H1 (cell line): ENCODE results near the gene BGN. TPM values are rescaled to one million over a fixed set of nuclear protein-coding genes. Genes with fewer than 3 reads are reported as not detected.

Experiments used
- CTCF ChIA-PET: fragments of 300-600 bp; sonication (Branson Sonifier 250); formaldehyde crosslinking; loops from one replicate; lab custom pipeline; 2021; ENCODE audit not compliant: partially characterized antibody; lab: Charles Lee
- POLR2A ChIA-PET: fragments of 300-600 bp; sonication (Branson Sonifier 250); formaldehyde crosslinking; loops from one replicate; lab custom pipeline; 2021; ENCODE audit warnings: inconsistent platforms; ENCODE audit not compliant: partially characterized antibody; lab: Charles Lee
- DNase-seq, 2 experiments: peaks; one replicate each; pipeline versions ENCODE4 v3.0.0 to v3.0.0-alpha.2; 2010 to 2022; ENCODE audit warnings: low spot score in 2 of 2, low read depth in 1 of 2, mixed read lengths in 1 of 2
- FAIRE-seq: peaks from 2 replicates; lab custom pipeline; 2011; peaks lifted over from hg19 to GRCh38; lab: Jason Lieb, UNC
- H2AFZ ChIP-seq: 2 replicates; pipeline ENCODE4 v1.8.1; 2012; ENCODE audit warnings: low read length, inconsistent platforms
- H2AK5ac ChIP-seq: 2 replicates; pipeline ENCODE4 v1.6.1; 2013; ENCODE audit warnings: low read depth, low read length
- H2BK120ac ChIP-seq: replicated peaks from 2 replicates; pipeline ENCODE3; 2013; ENCODE audit warnings: low read depth, low read length, inconsistent platforms
- H2BK12ac ChIP-seq: 2 replicates; pipeline ENCODE4 v1.6.1; 2013; ENCODE audit warnings: low read depth, low read length
- H2BK15ac ChIP-seq: 2 replicates; pipeline ENCODE4 v1.6.1; 2013; ENCODE audit warnings: low read length
- H2BK20ac ChIP-seq: 2 replicates; pipeline ENCODE4 v1.6.1; 2013; ENCODE audit warnings: low read length
- H2BK5ac ChIP-seq: 2 replicates; pipeline ENCODE4 v1.6.1; 2013; ENCODE audit warnings: low read depth, low read length
- H3K14ac ChIP-seq: 2 replicates; pipeline ENCODE4 v1.6.1; 2013; ENCODE audit warnings: inconsistent platforms; ENCODE audit not compliant: insufficient read length
- H3K18ac ChIP-seq: 2 replicates; pipeline ENCODE4 v1.6.1; 2013; ENCODE audit warnings: low read length; ENCODE audit errors: extremely low read depth
- H3K23ac ChIP-seq: 2 replicates; pipeline ENCODE4 v1.6.1; 2013; ENCODE audit warnings: inconsistent platforms; ENCODE audit not compliant: insufficient read length
- H3K23me2 ChIP-seq: 2 replicates; pipeline ENCODE4 v1.6.1; 2013; ENCODE audit warnings: low read depth, low read length
- H3K27ac ChIP-seq: 2 replicates; pipeline ENCODE4 v1.6.1; 2011; ENCODE audit warnings: low read depth, low read length, inconsistent platforms
- H3K27me3 ChIP-seq, 4 experiments: replicated peaks in 1 of 4; 1 replicate in 1 of 4; 2 replicates in 3 of 4; pipeline versions ENCODE4 v1.6.1 to v1.8.1; 2011 to 2013; ENCODE audit warnings: low read length in 3 of 4, mild to moderate bottlenecking in 3 of 4, inconsistent platforms in 2 of 4, mixed read lengths in 2 of 4, moderate library complexity in 1 of 4; ENCODE audit not compliant: control insufficient read depth in 3 of 4, insufficient read depth in 3 of 4; ENCODE audit errors: extremely low read depth in 1 of 4
- H3K36me3 ChIP-seq, 4 experiments: 2 replicates each; pipeline versions ENCODE4 v1.6.1 to v1.8.1; 2011 to 2013; ENCODE audit warnings: mild to moderate bottlenecking in 4 of 4, low read length in 3 of 4, moderate library complexity in 2 of 4, control low read depth in 1 of 4, inconsistent platforms in 1 of 4; ENCODE audit not compliant: insufficient read depth in 4 of 4, control insufficient read depth in 2 of 4
- H3K4ac ChIP-seq: replicated peaks from 2 replicates; pipeline ENCODE3; 2013; ENCODE audit warnings: low read length, low read depth, mixed read lengths, inconsistent platforms; ENCODE audit not compliant: insufficient read length
- H3K4me1 ChIP-seq, 4 experiments: replicated peaks in 1 of 4; 1 replicate in 1 of 4; 2 replicates in 3 of 4; pipeline versions ENCODE4 v1.6.1 to v1.8.1; 2011 to 2013; ENCODE audit warnings: low read length in 3 of 4, inconsistent platforms in 2 of 4, mixed read lengths in 1 of 4; ENCODE audit not compliant: insufficient read depth in 4 of 4, control insufficient read depth in 3 of 4
- H3K4me2 ChIP-seq, 2 experiments: 2 replicates each; pipeline versions ENCODE4 v1.6.1 to v1.8.1; 2011 to 2013; ENCODE audit warnings: low read depth in 2 of 2, low read length in 2 of 2, control low read depth in 1 of 2, inconsistent platforms in 1 of 2, mild to moderate bottlenecking in 1 of 2; ENCODE audit not compliant: insufficient read depth in 1 of 2
- H3K4me3 ChIP-seq, 4 experiments: fragments of 200-600, 300-600 bp in 1 of 4; sonication (generic), shearing (Covaris generic), sonication (Bioruptor Twin) in 1 of 4; 2 replicates each; pipeline versions ENCODE4 v1.5.1 to v1.8.1; 2011 to 2016; ENCODE audit warnings: low read length in 4 of 4, low read depth in 3 of 4, control low read depth in 2 of 4, inconsistent platforms in 2 of 4, mild to moderate bottlenecking in 2 of 4, mixed read lengths in 1 of 4, moderate library complexity in 1 of 4; ENCODE audit not compliant: insufficient read depth in 2 of 4; ENCODE audit errors: extremely low read depth in 1 of 4
- H3K56ac ChIP-seq: replicated peaks from 2 replicates; pipeline ENCODE3; 2013; ENCODE audit warnings: low read depth, mild to moderate bottlenecking, mixed read lengths, low read length, inconsistent platforms; ENCODE audit not compliant: insufficient read length
- H3K79me1 ChIP-seq: 2 replicates; pipeline ENCODE4 v1.6.1; 2013; ENCODE audit warnings: low read depth, low read length, control low read depth
- H3K79me2 ChIP-seq, 2 experiments: 2 replicates each; pipeline versions ENCODE4 v1.6.1 to v1.8.1; 2012 to 2013; ENCODE audit warnings: low read length in 2 of 2, mild to moderate bottlenecking in 2 of 2, inconsistent platforms in 1 of 2; ENCODE audit not compliant: insufficient read depth in 2 of 2, control insufficient read depth in 1 of 2
- H3K9ac ChIP-seq, 4 experiments: replicated peaks in 1 of 4; 1 replicate in 1 of 4; 2 replicates in 3 of 4; pipeline versions ENCODE4 v1.6.1 to v1.8.1; 2011 to 2013; ENCODE audit warnings: low read depth in 3 of 4, low read length in 3 of 4, control low read depth in 2 of 4, mild to moderate bottlenecking in 2 of 4, moderate library complexity in 2 of 4, inconsistent platforms in 1 of 4; ENCODE audit errors: extremely low read depth in 1 of 4
- H3K9me3 ChIP-seq, 2 experiments: 2 replicates each; pipeline versions ENCODE4 v1.6.1 to v1.8.1; 2012 to 2013; ENCODE audit warnings: mild to moderate bottlenecking in 2 of 2, moderate library complexity in 2 of 2, control low read depth in 1 of 2, inconsistent platforms in 1 of 2, low read depth in 1 of 2, low read length in 1 of 2, mixed read lengths in 1 of 2; ENCODE audit not compliant: insufficient read depth in 2 of 2
- H4K20me1 ChIP-seq, 2 experiments: replicated peaks in 1 of 2; 2 replicates each; pipeline versions ENCODE3 to v1.8.1; 2011 to 2013; ENCODE audit warnings: inconsistent platforms in 2 of 2, low read length in 2 of 2, mild to moderate bottlenecking in 1 of 2; ENCODE audit not compliant: insufficient read depth in 2 of 2, control insufficient read depth in 1 of 2
- H4K5ac ChIP-seq: 2 replicates; pipeline ENCODE4 v1.6.1; 2013; ENCODE audit warnings: low read length, low read depth, mixed read lengths, inconsistent platforms; ENCODE audit not compliant: insufficient read length
- H4K8ac ChIP-seq: 2 replicates; pipeline ENCODE4 v1.8.0; 2013; ENCODE audit warnings: mild to moderate bottlenecking, moderate library complexity, low read length, inconsistent platforms; ENCODE audit not compliant: insufficient read depth; ENCODE audit errors: extremely low read depth
- H4K91ac ChIP-seq: replicated peaks from 2 replicates; pipeline ENCODE3; 2013; ENCODE audit warnings: low read length, mixed read lengths, inconsistent platforms; ENCODE audit not compliant: insufficient read length
- ASH2L ChIP-seq: fragments of 200-600, 300-600 bp; sonication (generic); IDR thresholded peaks from one replicate; pipeline ENCODE4 v1.7.1; 2017; ENCODE audit warnings: low read length
- CBX8 ChIP-seq: fragments of 300-800, 300-1000 bp; sonication (generic); IDR thresholded peaks from 2 replicates; pipeline ENCODE4 v1.7.1; 2016; ENCODE audit warnings: low read depth, low read length, borderline replicate concordance
- CHD1 ChIP-seq: IDR thresholded peaks from 2 replicates; pipeline ENCODE4 v1.6.1; 2012; ENCODE audit warnings: low read depth, low read length, improper control_type of control experiment
- E2F6 ChIP-seq: IDR thresholded peaks from 2 replicates; pipeline ENCODE4 v1.6.1; 2012; ENCODE audit warnings: inconsistent platforms
- JUN ChIP-seq: IDR thresholded peaks from 2 replicates; pipeline ENCODE4 v1.6.1; 2011; ENCODE audit warnings: low read depth, mild to moderate bottlenecking, improper control_type of control experiment, low read length
- JUND ChIP-seq: IDR thresholded peaks from 2 replicates; pipeline ENCODE4 v1.6.1; 2011; ENCODE audit warnings: mild to moderate bottlenecking, improper control_type of control experiment, low read length
- KDM1A ChIP-seq: fragments of 200-600, 300-600 bp; sonication (generic); IDR thresholded peaks from 2 replicates; pipeline ENCODE4 v1.7.1; 2016; ENCODE audit warnings: mild to moderate bottlenecking, low read length, borderline replicate concordance
- KDM4A ChIP-seq: IDR thresholded peaks from one replicate; pipeline ENCODE4 v1.7.1; 2012; ENCODE audit warnings: low read depth, mild to moderate bottlenecking, moderate library complexity, low read length, inconsistent platforms; ENCODE audit not compliant: severe bottlenecking
- MAX ChIP-seq: IDR thresholded peaks from 2 replicates; pipeline ENCODE4 v1.6.1; 2012; ENCODE audit warnings: inconsistent platforms
- NRF1 ChIP-seq: IDR thresholded peaks from 2 replicates; pipeline ENCODE4 v1.6.1; 2011; ENCODE audit warnings: mild to moderate bottlenecking, low read depth, low read length, improper control_type of control experiment
- POLR2A ChIP-seq, 2 experiments: IDR thresholded peaks; 1 replicate in 1 of 2; 2 replicates in 1 of 2; pipeline ENCODE4 v1.6.1; 2011; ENCODE audit warnings: low read depth in 2 of 2, low read length in 2 of 2, mild to moderate bottlenecking in 2 of 2; ENCODE audit errors: control extremely low read depth in 1 of 2
- SAP30 ChIP-seq: fragments of 300-600 bp; sonication (generic); IDR thresholded peaks from 2 replicates; pipeline ENCODE4 v1.7.1; 2012; ENCODE audit warnings: low read length, moderate library complexity, mild to moderate bottlenecking, inconsistent platforms; ENCODE audit not compliant: insufficient read depth, insufficient replicate concordance
- SRF ChIP-seq: IDR thresholded peaks from 2 replicates; pipeline ENCODE4 v1.6.1; 2011; ENCODE audit warnings: mild to moderate bottlenecking, low read depth, low read length, moderate library complexity
- SUZ12 ChIP-seq: fragments of 200-600 bp; sonication (generic); IDR thresholded peaks from 2 replicates; pipeline ENCODE4 v1.6.1; 2012; ENCODE audit warnings: mild to moderate bottlenecking, inconsistent platforms, low read length, moderate library complexity, mixed read lengths
- TBP ChIP-seq: IDR thresholded peaks from 2 replicates; pipeline ENCODE4 v1.6.1; 2011; ENCODE audit warnings: low read depth, low read length, improper control_type of control experiment
- WGBS, 2 experiments: shearing (Covaris generic) in 1 of 2; methylation state at CpG; one replicate each; pipeline versions ENCODE4 v1.1.6 to v1.1.7; 2013 to 2015; ENCODE audit warnings: low lambda C conversion rate in 2 of 2, mixed read lengths in 2 of 2, inconsistent platforms in 1 of 2, low coverage in 1 of 2, missing lambda C conversion rate in 1 of 2; ENCODE audit not compliant: insufficient replicate concordance in 2 of 2, insufficient coverage in 1 of 2, insufficient read length in 1 of 2; ENCODE audit errors: extremely low coverage in 1 of 2, missing lambda C conversion rate in 1 of 2; 5-methylcytosine and 5-hydroxymethylcytosine counted together
- polyA plus RNA-seq, 7 experiments: library from polyadenylated mRNA; depleted of rRNA in 3 of 7; stranded (reverse) in 5 of 7; unstranded in 2 of 7; fragments of >200 nt in 5 of 7; fragments of 200-250 nt in 2 of 7; gene quantifications; 1 replicate in 5 of 7; 2 replicates in 1 of 7; 4 replicates in 1 of 7; pipeline versions ENCODE4 v1.2.1 to v1.2.3, GENCODE V29; 2011 to 2013; ENCODE audit warnings: missing spikeins in 2 of 7, mixed read lengths in 2 of 7
- total RNA-seq: library from RNA; stranded (reverse); fragmentation: NEBNext Ultra II Directional; extraction: Animal tissue kit (Norgen Biotek cat#: 25700); gene quantifications from 2 replicates; pipeline ENCODE4 v1.2.1, GENCODE V29; 2021

BGN gene
- total and polyA plus RNA-seq, 2 of the 8 experiments (the other 6 are each of a cell fraction or from before 2014, with no cell fraction given) = 1.8 to 2.4 TPM

GRCh38 chrX:153456704-153457103, 38.1 kb upstream of the BGN start:
- no peak overlapping the region for H3K23ac ChIP-seq
- no peak overlapping the region for H2BK5ac ChIP-seq
- WGBS, 2 experiments = 97% methylated on average over 6 of the region's 9 CpGs; no CpG with 5 or more reads in 1 of the 2 experiments
- ChIA-PET CTCF (interaction anchor here (0.8 to 1.9 kb wide), 6 partner anchors 8 to 82 kb away, joined by 3 to 6 read pairs (median 4); no protein-coding TSS in a partner anchor), POLR2A (no interaction called here)
- no peak overlapping the region for H2BK15ac ChIP-seq
- no peak overlapping the region for H3K9ac ChIP-seq
- H3K27me3 ChIP-seq = no peaks in the 10 kb centered on the region
- H4K5ac ChIP-seq = no peak overlapping the region
- no peak for FAIRE-seq
- H2AFZ ChIP-seq = no peak overlapping the region
- H3K14ac ChIP-seq = no peak overlapping the region
- H2BK12ac ChIP-seq = no peak overlapping the region
- H2BK20ac ChIP-seq = no peak overlapping the region
- H3K9me3 ChIP-seq = no peaks in the 10 kb centered on the region
- no peak overlapping the region for H3K27ac ChIP-seq
- H3K23me2 ChIP-seq = no peaks in the 10 kb centered on the region
- H3K4ac ChIP-seq = no peak overlapping the region
- H3K4me2 ChIP-seq = no peak overlapping the region
- H3K18ac ChIP-seq = no peak overlapping the region
- no peaks in the 10 kb centered on the region for H3K79me2 ChIP-seq
- no peak overlapping the region for H2AK5ac ChIP-seq
- H2BK120ac ChIP-seq = no peak overlapping the region
- H3K4me3 ChIP-seq = no peak overlapping the region
- H3K4me1 ChIP-seq = no peaks in the 10 kb centered on the region
- no peak overlapping the region for H4K91ac ChIP-seq
- no peaks in the 10 kb centered on the region for H3K79me1 ChIP-seq
- no peak for DNase-seq
- no peak overlapping the region for H4K8ac ChIP-seq
- peaks cover 0 to 10% (median 0%) of the 10 kb centered on the region in 4 experiments; a peak in 3 of 8 replicates for H3K36me3 ChIP-seq
- H3K56ac ChIP-seq = no peak overlapping the region
- H4K20me1 ChIP-seq = peaks cover 0 to 2% of the 10 kb centered on the region in 2 experiments
- TF ChIP-seq SUZ12 = no peak
- TF ChIP-seq CHD1 = no peak
- TF ChIP-seq TBP = no peak
- no peak for TF ChIP-seq JUND
- TF ChIP-seq SRF = no peak
- TF ChIP-seq MAX = no peak
- no peak for TF ChIP-seq JUN
- TF ChIP-seq POLR2A (IDR thresholded peaks at IDR 0.05; ENCODE audit: control extremely low read depth in 1 of 2, low read depth in 2 of 2, low read length in 2 of 2) = no peak
- no peak for TF ChIP-seq KDM4A
- no peak for TF ChIP-seq ASH2L
- no peak for TF ChIP-seq KDM1A
- TF ChIP-seq E2F6 = no peak
- no peak for TF ChIP-seq CBX8
- TF ChIP-seq NRF1 = no peak
- no peak for TF ChIP-seq SAP30
